Transverse colon (tissue), 4 donors: ENCODE data around the gene TRAF2. TPM values are rescaled to one million over a fixed set of nuclear protein-coding genes. Genes with fewer than 3 reads are reported as not detected.

ENCODE experiments used
- DNase-seq: peaks from one replicate; pipeline ENCODE4 v3.0.0-alpha.2; 2019
- H3K27ac ChIP-seq, 4 donors: fragments of 200-600 bp; sonication (generic); 2 replicates each; pipeline ENCODE4 v1.5.1; 2016 to 2018; ENCODE audit warnings: inconsistent platforms in 4 of 4
- H3K27me3 ChIP-seq: fragments of 200-600 bp; sonication (generic); 2 replicates; pipeline ENCODE4 v1.5.1; 2017; ENCODE audit warnings: inconsistent platforms
- H3K36me3 ChIP-seq, 4 donors: fragments of 200-600 bp; sonication (generic); 2 replicates each; pipeline ENCODE4 v1.5.1; 2017 to 2019; ENCODE audit warnings: inconsistent platforms in 4 of 4
- H3K4me1 ChIP-seq, 4 donors: fragments of 200-600 bp; sonication (generic); 2 replicates each; pipeline ENCODE4 v1.5.1; 2017 to 2020; ENCODE audit warnings: inconsistent platforms in 4 of 4
- H3K4me3 ChIP-seq, 4 donors: fragments of 200-600 bp; sonication (generic); 1 replicate in 1 of 4; 2 replicates in 3 of 4; pipeline versions ENCODE4 v1.5.1 to v1.6.1; 2017 to 2019; ENCODE audit warnings: inconsistent platforms in 4 of 4
- H3K9me3 ChIP-seq, 2 donors: fragments of 200-600 bp; sonication (generic); 2 replicates each; pipeline ENCODE4 v1.5.1; 2017 to 2019; ENCODE audit warnings: inconsistent platforms in 2 of 2
- EP300 ChIP-seq: sonication (generic); formaldehyde crosslinking; IDR thresholded peaks from one replicate; pipeline ENCODE4 v1.6.1; 2017; ENCODE audit warnings: antibody characterized with exemption, low read depth
- POLR2A ChIP-seq: fragments of 450-650 bp; IDR thresholded peaks from one replicate; pipeline ENCODE4 v1.6.1; 2016; ENCODE audit warnings: antibody characterized with exemption, mild to moderate bottlenecking, moderate library complexity
- POLR2AphosphoS5 ChIP-seq, 3 donors: sonication (generic); formaldehyde crosslinking; IDR thresholded peaks; one replicate each; pipeline ENCODE4 v1.6.1; 2016; ENCODE audit warnings: antibody characterized with exemption in 3 of 3
- WGBS, 2 donors: methylation state at CpG; one replicate each; pipeline ENCODE4 v1.1.5; 2018; ENCODE audit warnings: low coverage in 1 of 2; 5-methylcytosine and 5-hydroxymethylcytosine counted together
- in situ Hi-C, 4 donors: fragments of 200-750 bp; cut with MboI; loops; one replicate each; pipeline versions ENCODE4 v1.15.0 to v1.15.1; 2017; ENCODE audit warnings: low sequenced_read_pairs in 3 of 4, low pct_ligation_motif_present in 1 of 4, low pct_unique_long_range_greater_than_20kb in 1 of 4
- intact Hi-C: fragments of 100-400 bp; cut with DNase I; formaldehyde crosslinking; loops from one replicate; pipeline ENCODE4 v1.15.1; 2023; ENCODE audit warnings: low total_unique reads
- total RNA-seq, 4 donors: library from RNA; depleted of rRNA; stranded (reverse); fragments of >200 nt; gene quantifications; one replicate each; pipeline ENCODE4 v1.1.0, GENCODE V29; 2016
- TF ChIP-seq, protein P1 (sequence below), 5 experiments: fragments of 200-600 bp in 3 of 5; fragments of 450-650 bp in 2 of 5; sonication (generic) in 3 of 5; IDR thresholded peaks; 1 replicate in 2 of 5; 2 replicates in 3 of 5; pipeline ENCODE4 v1.5.1; 2016 to 2017; ENCODE audit warnings: antibody characterized with exemption in 5 of 5, inconsistent platforms in 3 of 5, mild to moderate bottlenecking in 2 of 5, moderate library complexity in 1 of 5

The TRAF2 gene
- total RNA-seq, 4 donors from 2014 or later = 12.5 to 60.6 (median 13.8) TPM

DNA sequence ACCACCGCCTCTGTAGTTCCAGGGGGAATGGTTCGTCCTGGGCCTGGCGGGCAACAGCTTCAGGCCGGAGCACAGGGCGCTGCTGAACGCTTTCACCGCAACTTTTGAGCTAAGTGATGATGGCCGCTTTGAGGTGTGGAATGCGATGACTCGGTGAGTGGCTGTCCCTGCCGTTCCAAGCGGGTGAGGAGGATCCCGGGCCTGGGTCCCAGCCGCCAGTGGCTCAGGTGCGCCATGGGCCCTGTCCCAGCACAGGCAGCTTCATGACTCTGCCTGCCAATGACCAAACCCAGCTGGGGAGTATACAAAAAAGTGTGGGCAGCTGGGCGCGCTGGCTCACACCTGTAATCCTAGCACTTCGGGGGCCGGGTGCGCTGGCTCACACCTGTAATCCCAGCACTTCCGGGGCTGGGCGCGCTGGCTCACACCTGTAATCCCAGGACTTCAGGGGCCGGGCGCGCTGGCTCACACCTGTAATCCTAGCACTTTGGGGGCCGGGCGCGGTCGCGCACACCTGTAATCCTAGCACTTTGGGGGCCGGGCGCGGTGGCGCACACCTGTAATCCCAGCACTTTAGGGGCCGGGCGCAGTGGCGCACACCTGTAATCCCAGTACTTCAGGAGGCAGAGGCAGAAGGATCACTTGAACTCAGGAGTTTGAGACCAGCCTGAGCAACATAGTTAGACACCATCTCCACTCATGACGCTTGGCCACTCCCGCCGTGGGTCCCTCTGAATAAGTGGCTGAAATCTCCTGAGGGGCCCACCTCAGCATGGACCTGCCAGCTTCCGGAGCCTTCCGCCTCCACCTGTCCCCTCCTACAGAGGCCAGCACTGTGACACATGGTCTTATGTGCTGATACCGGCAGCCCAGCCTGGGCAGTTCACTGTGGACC lies 66.8 kb downstream of the TRAF2 start:
- in situ Hi-C loops (no loop called here), intact Hi-C loops (no loop called here)
- Histone ChIP-seq H3K4me1 (peaks cover 3 to 24% (median 19%) of the 10 kb centered on the region in 4 donors), H3K36me3 (no peaks in the 10 kb centered on the region), H3K4me3 (no peak overlapping the region), H3K27ac (no peak overlapping the region), H3K27me3 (no peaks in the 10 kb centered on the region), H3K9me3 (no peaks in the 10 kb centered on the region)
- TF ChIP-seq EP300 (no peak), POLR2A (no peak), POLR2AphosphoS5 (IDR thresholded peaks at IDR 0.05) (no peak)
- TF ChIP-seq, protein P1, sequence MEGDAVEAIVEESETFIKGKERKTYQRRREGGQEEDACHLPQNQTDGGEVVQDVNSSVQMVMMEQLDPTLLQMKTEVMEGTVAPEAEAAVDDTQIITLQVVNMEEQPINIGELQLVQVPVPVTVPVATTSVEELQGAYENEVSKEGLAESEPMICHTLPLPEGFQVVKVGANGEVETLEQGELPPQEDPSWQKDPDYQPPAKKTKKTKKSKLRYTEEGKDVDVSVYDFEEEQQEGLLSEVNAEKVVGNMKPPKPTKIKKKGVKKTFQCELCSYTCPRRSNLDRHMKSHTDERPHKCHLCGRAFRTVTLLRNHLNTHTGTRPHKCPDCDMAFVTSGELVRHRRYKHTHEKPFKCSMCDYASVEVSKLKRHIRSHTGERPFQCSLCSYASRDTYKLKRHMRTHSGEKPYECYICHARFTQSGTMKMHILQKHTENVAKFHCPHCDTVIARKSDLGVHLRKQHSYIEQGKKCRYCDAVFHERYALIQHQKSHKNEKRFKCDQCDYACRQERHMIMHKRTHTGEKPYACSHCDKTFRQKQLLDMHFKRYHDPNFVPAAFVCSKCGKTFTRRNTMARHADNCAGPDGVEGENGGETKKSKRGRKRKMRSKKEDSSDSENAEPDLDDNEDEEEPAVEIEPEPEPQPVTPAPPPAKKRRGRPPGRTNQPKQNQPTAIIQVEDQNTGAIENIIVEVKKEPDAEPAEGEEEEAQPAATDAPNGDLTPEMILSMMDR (IDR thresholded peaks at IDR 0.05) = no peak
- no peak for DNase-seq
- 90% methylated on average over 42 of the region's 44 CpGs; no CpG with 5 or more reads in 1 of the 2 donors for WGBS, 2 donors

DNA sequence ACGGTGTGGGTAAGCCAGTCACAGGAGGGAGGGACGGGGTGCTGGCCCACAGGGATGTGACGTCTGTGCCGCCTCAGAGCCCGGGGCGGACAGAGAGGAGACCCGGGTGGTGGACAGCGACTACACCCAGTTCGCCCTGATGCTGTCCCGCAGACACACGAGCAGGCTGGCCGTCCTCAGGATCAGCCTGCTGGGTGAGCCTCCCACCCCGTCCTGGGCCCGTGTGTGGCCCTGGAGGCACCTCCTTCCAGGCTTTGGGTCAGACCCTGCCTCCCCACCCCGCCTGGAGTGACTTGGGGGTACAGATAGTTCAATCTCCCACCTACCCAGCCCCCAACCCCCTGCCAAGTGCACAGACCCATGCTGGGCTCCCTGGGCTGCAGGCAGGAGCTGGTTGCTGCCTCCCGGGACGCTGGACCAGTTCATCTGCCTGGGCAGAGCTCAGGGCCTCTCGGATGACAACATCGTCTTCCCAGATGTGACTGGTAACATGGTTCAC lies 67.5 kb downstream of the TRAF2 start:
- Histone ChIP-seq H3K27ac (no peak overlapping the region), H3K4me3 (no peak overlapping the region), H3K27me3 (no peaks in the 10 kb centered on the region), H3K9me3 (no peaks in the 10 kb centered on the region), H3K36me3 (no peaks in the 10 kb centered on the region), H3K4me1 (peaks cover 3 to 18% (median 16%) of the 10 kb centered on the region in 4 donors)
- in situ Hi-C loops (no loop called here), intact Hi-C loops (no loop called here)
- TF ChIP-seq EP300 = no peak
- TF ChIP-seq, protein P1 (IDR thresholded peaks at IDR 0.05) = no peak
- no peak for TF ChIP-seq POLR2A
- no peak for TF ChIP-seq POLR2AphosphoS5 (IDR thresholded peaks at IDR 0.05)
- no peak for DNase-seq
- 93% methylated on average over 10 of the region's 19 CpGs; no CpG with 5 or more reads in 1 of the 2 donors for WGBS, 2 donors

DNA sequence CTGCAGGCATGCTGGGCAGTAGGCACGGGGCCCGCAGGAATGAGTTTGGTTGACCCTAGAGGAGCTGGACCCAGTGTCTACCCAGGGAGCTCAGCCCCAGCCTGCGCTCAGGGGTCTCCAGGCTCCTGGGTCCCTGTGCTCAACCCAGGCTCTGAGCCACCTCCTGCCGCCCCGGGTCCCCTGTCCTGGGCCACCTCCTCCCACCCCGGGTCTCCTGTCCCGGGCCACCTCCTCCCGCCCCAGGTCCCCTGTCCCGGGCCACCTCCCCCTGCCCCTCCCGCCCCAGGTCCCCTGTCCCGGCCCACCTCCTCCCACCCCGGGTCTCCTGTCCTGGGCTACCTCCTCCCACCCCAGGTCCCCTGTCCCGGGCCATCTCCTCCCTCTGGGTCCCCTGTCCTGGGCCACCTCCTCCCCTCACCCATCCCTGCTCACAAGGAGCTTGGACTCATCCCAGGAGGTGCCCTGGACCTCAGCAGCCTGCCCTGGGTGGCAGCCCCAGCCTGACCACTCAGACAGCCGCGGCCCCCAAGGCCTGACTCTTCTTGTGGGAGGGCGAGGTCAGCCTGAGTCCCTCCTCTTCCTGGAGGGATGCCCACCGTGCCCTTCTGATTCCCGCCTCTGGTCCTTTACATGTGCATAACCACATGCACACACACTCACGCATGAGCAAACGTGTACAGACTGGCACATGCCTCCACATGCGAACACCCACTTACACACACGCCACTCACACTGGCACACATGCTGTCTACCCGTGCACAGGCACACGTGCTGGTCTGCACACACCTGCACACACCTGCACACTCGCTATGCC lies 68.2 kb downstream of the TRAF2 start:
- no peaks in the 10 kb centered on the region for H3K9me3 ChIP-seq
- no peak overlapping the region for H3K27ac ChIP-seq
- in situ Hi-C loops = no loop called here
- no peak overlapping the region for H3K4me3 ChIP-seq
- H3K4me1 ChIP-seq = peaks cover 3 to 12% (median 10%) of the 10 kb centered on the region in 4 donors
- TF ChIP-seq EP300 = no peak
- TF ChIP-seq POLR2A = no peak
- no peak for TF ChIP-seq POLR2AphosphoS5 (IDR thresholded peaks at IDR 0.05)
- TF ChIP-seq, protein P1 (IDR thresholded peaks at IDR 0.05) = no peak
- WGBS, 2 donors = 87 to 90% methylated on average over 6 to 25 of the region's 25 CpGs
- no peaks in the 10 kb centered on the region for H3K36me3 ChIP-seq
- H3K27me3 ChIP-seq = no peaks in the 10 kb centered on the region
- intact Hi-C loops = no loop called here
- DNase-seq = no peak
